GM21381 (cell line): Measurements from ENCODE around the gene SH3RF1.
A peak's percentile ranks its signal among the peaks of the same experiment; 100 is the strongest.

Experiments
- ATAC-seq: cut with Tn5 transposase; IDR thresholded peaks from one replicate; pipeline ENCODE4 v1.9.1; 2021; ENCODE audit warnings: mild to moderate bottlenecking, moderate library complexity; ENCODE audit not compliant: unreplicated experiment

SH3RF1 gene

GRCh38 chr4:169080981-169081380 lies 189.8 kb downstream of the SH3RF1 start:
- ATAC-seq = no peak

GRCh38 chr4:169079942-169080827 lies 190.6 kb downstream of the SH3RF1 start:
- ATAC-seq = peak; percentile 88

GRCh38 chr4:169074117-169074516 lies 196.6 kb downstream of the SH3RF1 start:
- ATAC-seq = no peak

- no peak for ATAC-seq
These were observed 199.0 kb downstream of the SH3RF1 start for GRCh38 chr4:169071747-169072146.

GRCh38 chr4:169070895-169071218 lies 199.9 kb downstream of the SH3RF1 start:
- ATAC-seq = no peak

GRCh38 chr4:169070071-169070894 lies 200.5 kb downstream of the SH3RF1 start:
- ATAC-seq = no peak

- no peak for ATAC-seq
These were observed 202.3 kb downstream of the SH3RF1 start for GRCh38 chr4:169068423-169068822.

- ATAC-seq = no peak
These were observed 203.8 kb downstream of the SH3RF1 start for GRCh38 chr4:169066934-169067333.

GRCh38 chr4:169064296-169064695 lies 206.5 kb downstream of the SH3RF1 start:
- no peak for ATAC-seq

GRCh38 chr4:169063441-169063840 lies 207.3 kb downstream of the SH3RF1 start:
- no peak for ATAC-seq

GRCh38 chr4:169062897-169063244 lies 207.9 kb downstream of the SH3RF1 start:
- ATAC-seq = no peak

GRCh38 chr4:169061386-169061785 lies 209.4 kb downstream of the SH3RF1 start:
- no peak for ATAC-seq

GRCh38 chr4:169060391-169061091 lies 210.2 kb downstream of the SH3RF1 start:
- no peak for ATAC-seq

GRCh38 chr4:169059306-169060211 lies 211.2 kb downstream of the SH3RF1 start:
- ATAC-seq = no peak

- no peak for ATAC-seq
These were observed 212.4 kb downstream of the SH3RF1 start for GRCh38 chr4:169058312-169058711.

GRCh38 chr4:169054879-169055278 lies 215.9 kb downstream of the SH3RF1 start:
- peak; percentile 66 for ATAC-seq

GRCh38 chr4:169052594-169052945 lies 218.2 kb downstream of the SH3RF1 start:
- ATAC-seq = no peak

GRCh38 chr4:169051761-169052593 lies 218.8 kb downstream of the SH3RF1 start:
- no peak for ATAC-seq

- no peak for ATAC-seq
These were observed 219.6 kb downstream of the SH3RF1 start for GRCh38 chr4:169050881-169051760.
